ENCODE measurements around the gene ANGPTL4. TPM values are rescaled to one million over a fixed set of nuclear protein-coding genes. Genes with fewer than 3 reads are reported as not detected.

ANGPTL4 gene
- total and polyA plus RNA-seq, 2 of the 13 experiments (the other 11 are each of a cell fraction or from before 2014, with no cell fraction given) = 0.80 to 21.7 TPM

GRCh38 chr19:8361921-8362793 is 1.8 kb upstream of the ANGPTL4 start (continued):
- no peak for TF ChIP-seq ZNF101 (CRISPR knock-in tag; IDR thresholded peaks at IDR 0.05; ENCODE audit: borderline replicate concordance, low read depth)
- TF ChIP-seq ZNF138 (CRISPR knock-in tag; IDR thresholded peaks at IDR 0.05; ENCODE audit: low read depth) = 0 out of 2 replicates have a peak, but pooled peaks have one; percentile 8
- TF ChIP-seq HOXA3 (CRISPR knock-in tag; IDR thresholded peaks at IDR 0.05) = peak; percentile 59; the same call in 1 of the 2 replicates
- peak; percentile 73 for TF ChIP-seq ZMYM3 (CRISPR knock-in tag; IDR thresholded peaks at IDR 0.05)
- no peak for TF ChIP-seq SIN3A (IDR thresholded peaks at IDR 0.05; ENCODE audit: borderline replicate concordance, low read depth, low read length)
- no peak for TF ChIP-seq ZNF713 (CRISPR knock-in tag; IDR thresholded peaks at IDR 0.05)
- no peak for TF ChIP-seq FLYWCH1 (CRISPR knock-in tag; IDR thresholded peaks at IDR 0.05)
- no peak for TF ChIP-seq ZBTB1 (CRISPR knock-in tag; IDR thresholded peaks at IDR 0.05; ENCODE audit: borderline replicate concordance)
- TF ChIP-seq, protein P1, sequence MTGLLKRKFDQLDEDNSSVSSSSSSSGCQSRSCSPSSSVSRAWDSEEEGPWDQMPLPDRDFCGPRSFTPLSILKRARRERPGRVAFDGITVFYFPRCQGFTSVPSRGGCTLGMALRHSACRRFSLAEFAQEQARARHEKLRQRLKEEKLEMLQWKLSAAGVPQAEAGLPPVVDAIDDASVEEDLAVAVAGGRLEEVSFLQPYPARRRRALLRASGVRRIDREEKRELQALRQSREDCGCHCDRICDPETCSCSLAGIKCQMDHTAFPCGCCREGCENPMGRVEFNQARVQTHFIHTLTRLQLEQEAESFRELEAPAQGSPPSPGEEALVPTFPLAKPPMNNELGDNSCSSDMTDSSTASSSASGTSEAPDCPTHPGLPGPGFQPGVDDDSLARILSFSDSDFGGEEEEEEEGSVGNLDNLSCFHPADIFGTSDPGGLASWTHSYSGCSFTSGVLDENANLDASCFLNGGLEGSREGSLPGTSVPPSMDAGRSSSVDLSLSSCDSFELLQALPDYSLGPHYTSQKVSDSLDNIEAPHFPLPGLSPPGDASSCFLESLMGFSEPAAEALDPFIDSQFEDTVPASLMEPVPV (CRISPR knock-in tag; IDR thresholded peaks at IDR 0.05) = no peak
- TF ChIP-seq, protein P2, sequence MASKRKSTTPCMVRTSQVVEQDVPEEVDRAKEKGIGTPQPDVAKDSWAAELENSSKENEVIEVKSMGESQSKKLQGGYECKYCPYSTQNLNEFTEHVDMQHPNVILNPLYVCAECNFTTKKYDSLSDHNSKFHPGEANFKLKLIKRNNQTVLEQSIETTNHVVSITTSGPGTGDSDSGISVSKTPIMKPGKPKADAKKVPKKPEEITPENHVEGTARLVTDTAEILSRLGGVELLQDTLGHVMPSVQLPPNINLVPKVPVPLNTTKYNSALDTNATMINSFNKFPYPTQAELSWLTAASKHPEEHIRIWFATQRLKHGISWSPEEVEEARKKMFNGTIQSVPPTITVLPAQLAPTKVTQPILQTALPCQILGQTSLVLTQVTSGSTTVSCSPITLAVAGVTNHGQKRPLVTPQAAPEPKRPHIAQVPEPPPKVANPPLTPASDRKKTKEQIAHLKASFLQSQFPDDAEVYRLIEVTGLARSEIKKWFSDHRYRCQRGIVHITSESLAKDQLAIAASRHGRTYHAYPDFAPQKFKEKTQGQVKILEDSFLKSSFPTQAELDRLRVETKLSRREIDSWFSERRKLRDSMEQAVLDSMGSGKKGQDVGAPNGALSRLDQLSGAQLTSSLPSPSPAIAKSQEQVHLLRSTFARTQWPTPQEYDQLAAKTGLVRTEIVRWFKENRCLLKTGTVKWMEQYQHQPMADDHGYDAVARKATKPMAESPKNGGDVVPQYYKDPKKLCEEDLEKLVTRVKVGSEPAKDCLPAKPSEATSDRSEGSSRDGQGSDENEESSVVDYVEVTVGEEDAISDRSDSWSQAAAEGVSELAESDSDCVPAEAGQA (IDR thresholded peaks at IDR 0.05; ENCODE audit: low read depth) = peak; percentile 47; the same call in 1 of the 2 replicates
- TF ChIP-seq, protein P2 (CRISPR knock-in tag; IDR thresholded peaks at IDR 0.05; ENCODE audit: borderline replicate concordance) = no peak
- no peak for TF ChIP-seq ZNF232 (CRISPR knock-in tag; IDR thresholded peaks at IDR 0.05; ENCODE audit: borderline replicate concordance)
- TF ChIP-seq BRF2 (CRISPR knock-in tag; IDR thresholded peaks at IDR 0.05) = no peak
- no peak for TF ChIP-seq CHD2 (IDR thresholded peaks at IDR 0.05; ENCODE audit: low read depth, low read length)
- peak; percentile 64 for TF ChIP-seq ZFX (CRISPR knock-in tag; IDR thresholded peaks at IDR 0.05; ENCODE audit: low read depth)
- TF ChIP-seq, protein P3, sequence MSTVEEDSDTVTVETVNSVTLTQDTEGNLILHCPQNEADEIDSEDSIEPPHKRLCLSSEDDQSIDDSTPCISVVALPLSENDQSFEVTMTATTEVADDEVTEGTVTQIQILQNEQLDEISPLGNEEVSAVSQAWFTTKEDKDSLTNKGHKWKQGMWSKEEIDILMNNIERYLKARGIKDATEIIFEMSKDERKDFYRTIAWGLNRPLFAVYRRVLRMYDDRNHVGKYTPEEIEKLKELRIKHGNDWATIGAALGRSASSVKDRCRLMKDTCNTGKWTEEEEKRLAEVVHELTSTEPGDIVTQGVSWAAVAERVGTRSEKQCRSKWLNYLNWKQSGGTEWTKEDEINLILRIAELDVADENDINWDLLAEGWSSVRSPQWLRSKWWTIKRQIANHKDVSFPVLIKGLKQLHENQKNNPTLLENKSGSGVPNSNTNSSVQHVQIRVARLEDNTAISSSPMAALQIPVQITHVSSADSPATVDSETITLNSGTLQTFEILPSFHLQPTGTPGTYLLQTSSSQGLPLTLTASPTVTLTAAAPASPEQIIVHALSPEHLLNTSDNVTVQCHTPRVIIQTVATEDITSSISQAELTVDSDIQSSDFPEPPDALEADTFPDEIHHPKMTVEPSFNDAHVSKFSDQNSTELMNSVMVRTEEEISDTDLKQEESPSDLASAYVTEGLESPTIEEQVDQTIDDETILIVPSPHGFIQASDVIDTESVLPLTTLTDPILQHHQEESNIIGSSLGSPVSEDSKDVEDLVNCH (CRISPR knock-in tag; IDR thresholded peaks at IDR 0.05) = no peak
- no peak for TF ChIP-seq ZNF383 (CRISPR knock-in tag; IDR thresholded peaks at IDR 0.05; ENCODE audit: borderline replicate concordance)
- TF ChIP-seq GATAD2A (CRISPR knock-in tag; IDR thresholded peaks at IDR 0.05) = peak; percentile 56; the same call in 1 of the 2 replicates
